Heart left ventricle (tissue), 16 donors: Measurements from ENCODE around the gene OR52I1. TPM values are rescaled to one million over a fixed set of nuclear protein-coding genes. Genes with fewer than 3 reads are reported as not detected.
A peak's percentile ranks its signal among the peaks of the same experiment; 100 is the strongest.

ENCODE experiments used
- ATAC-seq, 4 donors: fragments of 200-7000 bp; cut with Tn5 transposase; one replicate each; pipeline ENCODE4 v1.9.1; 2020 to 2022; ENCODE audit warnings: moderate library complexity in 4 of 4, mild to moderate bottlenecking in 3 of 4, moderate number of reproducible peaks in 1 of 4
- DNase-seq, 5 donors: peaks; one replicate each; pipeline ENCODE4 v3.0.0-alpha.2; 2020
- H3K27ac ChIP-seq, 12 donors: fragments of 200-600 bp; sonication (generic) in 4 of 12; one replicate each; pipeline versions ENCODE4 v1.5.0 to v1.8.0; 2016 to 2022; ENCODE audit warnings: mild to moderate bottlenecking in 2 of 12
- H3K27me3 ChIP-seq, 9 donors: fragments of 200-600 bp; sonication (generic) in 2 of 9; one replicate each; pipeline versions ENCODE4 v1.5.1 to v1.8.0; 2016 to 2022; ENCODE audit warnings: mild to moderate bottlenecking in 3 of 9
- H3K36me3 ChIP-seq, 9 donors: fragments of 200-600 bp; sonication (generic) in 2 of 9; one replicate each; pipeline versions ENCODE4 v1.5.0 to v1.8.0; 2018 to 2022; ENCODE audit warnings: mild to moderate bottlenecking in 2 of 9
- H3K4me1 ChIP-seq, 12 donors: fragments of 200-600 bp; sonication (generic) in 4 of 12; one replicate each; pipeline versions ENCODE4 v1.5.0 to v1.8.0; 2016 to 2022; ENCODE audit warnings: mild to moderate bottlenecking in 3 of 12
- H3K4me3 ChIP-seq, 12 donors: fragments of 200-600 bp; sonication (generic) in 4 of 12; one replicate each; pipeline versions ENCODE4 v1.5.0 to v1.8.0; 2017 to 2022; ENCODE audit warnings: mild to moderate bottlenecking in 9 of 12, moderate library complexity in 4 of 12
- H3K9me3 ChIP-seq, 12 donors: fragments of 200-600 bp; sonication (generic) in 4 of 12; one replicate each; pipeline versions ENCODE4 v1.5.0 to v1.8.0; 2016 to 2022; ENCODE audit warnings: mild to moderate bottlenecking in 1 of 12
- CTCF ChIP-seq, 12 donors: fragments of 200-600 bp; sonication (generic) in 4 of 12; IDR thresholded peaks; one replicate each; pipeline versions ENCODE4 v1.5.0 to v1.8.0; 2018 to 2022; ENCODE audit warnings: antibody characterized with exemption in 12 of 12, mild to moderate bottlenecking in 5 of 12
- POLR2A ChIP-seq, 2 donors: fragments of 450-650 bp; IDR thresholded peaks; one replicate each; pipeline ENCODE4 v1.6.1; 2017; ENCODE audit warnings: antibody characterized with exemption in 2 of 2, mild to moderate bottlenecking in 2 of 2, moderate library complexity in 2 of 2
- WGBS, 4 donors: extraction: QIAGEN DNeasy Blood & Tissue Kit in 2 of 4; methylation state at CpG; one replicate each; pipeline versions ENCODE4 v1.1.5 to v1.1.7; 2013 to 2018; 5-methylcytosine and 5-hydroxymethylcytosine counted together
- intact Hi-C, 10 donors: fragments of 100-400 bp; cut with DNase I; formaldehyde crosslinking; loops; one replicate each; pipeline versions ENCODE4 v1.11.1 to v1.14.2; 2022
- polyA plus RNA-seq, 2 donors: library from polyadenylated mRNA; stranded (reverse); fragments of 200-250 nt; gene quantifications; one replicate each; pipeline ENCODE4 v1.2.3, GENCODE V29; 2013
- total RNA-seq, 9 donors: library from RNA; depleted of rRNA in 2 of 9; stranded (reverse); fragments of >200 nt in 2 of 9; fragmentation: NEBNext Ultra II Directional in 3 of 9; extraction: Animal tissue kit (Norgen Biotek cat#: 25700) in 3 of 9; gene quantifications; one replicate each; pipeline versions ENCODE4 v1.1.0 to v1.2.4, GENCODE V29; 2016 to 2023
- donor health status: ischemic (EF 13 %, LVEDD 7.1; RV severe dilation, severe dysfunction).
- donor health status: healthy with polysubstance abuse.
- donor health status: DM: no; HTN: yes; CAD: no.
- donor health status: DM: no; HTN: no; CAD: no.
- donor health status: ischemic (EF 25% LVEDD 6.9; RV normal size, moderate dysfunction).
- donor health status: ischemic (EF 25% LVEDD 5.7; RV mildly dilated, moderate dysfunction).
- donor health status: healthy.
- donor health status: DM: yes; HTN: yes; CAD: no.
- donor health status: ischemic (EF 35%, LVEDD 5.7; RV mildly dilated, moderate dysfunction).
- donor health status: nonischemic (EF 11% LVEDD 7.7; RV severe dilation, severe dysfunction).
- donor health status: DM: yes; HTN: yes; CAD: no.
- donor health status: PGD.
- donor health status: ischemic (EF 29% LVEDD 5.4; RV normal size, mild dysfunction).
- donor health status: nonischemic (EF 23%, LVEDD 6.1; RV moderate dilation, normal function).

OR52I1 gene
- total and polyA plus RNA-seq, 11 donors = not detected

DNA sequence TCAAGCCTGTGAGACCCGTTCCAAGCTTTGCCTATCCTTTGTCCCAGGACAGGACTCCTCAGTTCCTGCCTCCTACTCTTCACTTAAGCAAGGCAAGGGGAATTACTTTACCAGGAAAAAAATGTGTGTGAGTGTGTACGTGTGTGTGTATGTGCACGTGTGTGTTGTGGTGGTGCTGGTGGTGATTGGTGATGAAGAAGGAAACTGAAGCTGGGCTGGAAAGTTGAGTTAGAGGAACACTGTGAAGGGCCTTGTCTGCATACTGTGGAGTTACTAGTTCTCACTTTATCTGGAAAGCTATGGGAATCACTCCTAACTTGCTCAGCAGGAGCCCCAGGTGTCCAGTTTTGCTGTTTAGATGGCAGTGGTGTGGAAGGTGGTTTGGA lies 43.8 kb downstream of the OR52I1 start:
- WGBS, 4 donors = 57 to 74% (median 66%) methylated on average over 3 of the region's 3 CpGs
- Histone ChIP-seq H3K27ac (peak overlapping the region in 2 of 12 donors; percentile 37 to 39), H3K4me1 (peaks cover 0 to 22% (median 7%) of the 10 kb centered on the region in 12 donors), H3K4me3 (no peak overlapping the region), H3K36me3 (no peaks in the 10 kb centered on the region), H3K9me3 (no peaks in the 10 kb centered on the region), H3K27me3 (peaks cover 0 to 3% (median 0%) of the 10 kb centered on the region in 9 donors)
- peak in 1 of 4 donors; percentile 3 for ATAC-seq
- intact Hi-C loops = loop anchor here (1.0 to 10.0 kb wide), 8 partner anchors 189 to 1167 kb away; partner anchors contain the start of gene OR52N2 (in 1 of the 10)
- DNase-seq = no peak
- TF ChIP-seq CTCF (IDR thresholded peaks at IDR 0.05) = no peak
- no peak for TF ChIP-seq POLR2A (IDR thresholded peaks at IDR 0.05)

GRCh38 chr11:4639931-4640330 lies 46.1 kb downstream of the OR52I1 start:
- peaks cover 0 to 38% (median 13%) of the 10 kb centered on the region in 12 donors for H3K4me1 ChIP-seq
- DNase-seq (no peak), ATAC-seq (no peak)
- H3K27me3 ChIP-seq = peaks cover 0 to 3% (median 0%) of the 10 kb centered on the region in 9 donors
- no peaks in the 10 kb centered on the region for H3K9me3 ChIP-seq
- WGBS, 4 donors = 94 to 96% (median 95%) methylated on average over 6 of the region's 6 CpGs
- intact Hi-C loops = loop anchor here in 5 of 10 donors (5.0 to 10.0 kb wide), 4 partner anchors 362 to 1165 kb away; partner anchors contain the start of gene OR52N2 (in 1 of the 5)
- TF ChIP-seq POLR2A (IDR thresholded peaks at IDR 0.05) = no peak
- no peak for TF ChIP-seq CTCF (IDR thresholded peaks at IDR 0.05)
- no peaks in the 10 kb centered on the region for H3K36me3 ChIP-seq
- no peak overlapping the region for H3K4me3 ChIP-seq
- H3K27ac ChIP-seq = no peak overlapping the region

DNA sequence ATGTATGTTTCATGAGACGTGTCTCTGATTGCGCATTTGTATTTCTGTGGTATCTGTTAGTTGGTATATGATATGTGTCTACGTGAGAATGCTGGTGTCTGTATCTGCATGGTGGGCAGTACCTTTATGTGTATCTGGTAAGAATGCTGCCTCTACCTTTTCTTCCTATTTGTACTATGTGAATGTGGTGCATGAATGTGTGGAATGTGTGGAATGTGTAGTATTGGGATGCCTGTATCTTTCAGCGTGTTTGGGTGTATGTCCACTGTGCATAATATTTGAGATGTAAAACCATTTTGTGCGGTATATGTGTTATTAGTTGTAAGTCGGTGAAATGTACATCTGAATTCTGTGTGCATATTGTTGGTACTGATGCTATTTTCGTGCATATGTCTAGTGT lies 47.7 kb downstream of the OR52I1 start:
- DNase-seq (no peak), ATAC-seq (no peak)
- TF ChIP-seq POLR2A (IDR thresholded peaks at IDR 0.05) (no peak), CTCF (IDR thresholded peaks at IDR 0.05) (no peak)
- H3K4me1 ChIP-seq = peaks cover 3 to 53% (median 20%) of the 10 kb centered on the region in 12 donors
- no peak overlapping the region for H3K4me3 ChIP-seq
- H3K36me3 ChIP-seq = no peaks in the 10 kb centered on the region
- intact Hi-C loops = no loop called here
- H3K27me3 ChIP-seq = peaks cover 0 to 3% (median 0%) of the 10 kb centered on the region in 9 donors
- no peaks in the 10 kb centered on the region for H3K9me3 ChIP-seq
- 91 to 94% (median 94%) methylated on average over 7 of the region's 7 CpGs for WGBS, 4 donors
- peak overlapping the region in 8 of 12 donors; percentile 51 to 94 (median 88) for H3K27ac ChIP-seq

GRCh38 chr11:4642043-4642442 lies 48.2 kb downstream of the OR52I1 start:
- Histone ChIP-seq H3K4me3 (no peak overlapping the region), H3K27ac (peak overlapping the region in 10 of 12 donors; percentile 51 to 94 (median 86)), H3K4me1 (peaks cover 4 to 57% (median 23%) of the 10 kb centered on the region in 12 donors), H3K27me3 (peaks cover 0 to 3% (median 0%) of the 10 kb centered on the region in 9 donors), H3K9me3 (no peaks in the 10 kb centered on the region), H3K36me3 (no peaks in the 10 kb centered on the region)
- TF ChIP-seq POLR2A (IDR thresholded peaks at IDR 0.05) (no peak), CTCF (IDR thresholded peaks at IDR 0.05) (no peak)
- WGBS, 4 donors = 53 to 67% (median 61%) methylated on average over 7 of the region's 7 CpGs
- DNase-seq (peak in 3 of 5 donors; percentile 12 to 29 (median 25)), ATAC-seq (peak in 2 of 4 donors; percentile 21 to 69)
- intact Hi-C loops = no loop called here
